HepG2 (cell line): ENCODE data around the gene CDYL. TPM values are rescaled to one million over a fixed set of nuclear protein-coding genes. Genes with fewer than 3 reads are reported as not detected.

ENCODE experiments used
- ATAC-seq: fragments of 200-7000 bp; cut with Tn5 transposase; 3 replicates; pipeline ENCODE4 v1.9.1; 2020; ENCODE audit warnings: mild to moderate bottlenecking, moderate library complexity
- BruUV-seq: library from RNA; stranded (reverse); fragments of 400-500 nt; replicated peaks from 2 replicates; lab custom pipeline; 2021; lab: Mats Ljungman, UMichigan
- CTCF ChIA-PET: fragments of 300-600 bp; formaldehyde crosslinking; extraction: SDS; loops from one replicate; lab custom pipeline; 2021; ENCODE audit warnings: low total read pairs, inconsistent platforms, low intra/inter-chr PET ratio; lab: Yijun Ruan, JAX
- POLR2A ChIA-PET: fragments of 350-600 bp; sonication (Branson Sonifier 250); formaldehyde crosslinking; loops from one replicate; lab custom pipeline; 2020; ENCODE audit warnings: antibody characterized with exemption, inconsistent platforms; lab: Yijun Ruan, JAX
- DNase-seq: peaks from one replicate; pipeline ENCODE4 v3.0.0-alpha.2; 2015; ENCODE audit warnings: low spot score
- FAIRE-seq: peaks from 3 replicates; lab custom pipeline; 2011; peaks lifted over from hg19 to GRCh38; lab: Jason Lieb, UNC
- H2AFZ ChIP-seq: one replicate; pipeline ENCODE4 v1.6.1; 2011; ENCODE audit warnings: low read length, inconsistent platforms
- H3K27ac ChIP-seq: fragments of 300-600 bp; 3 replicates; pipeline ENCODE4 v1.8.0; 2011; ENCODE audit warnings: mixed run types, mild to moderate bottlenecking, mixed read lengths, low read length, inconsistent platforms; ENCODE audit not compliant: insufficient read depth; ENCODE audit errors: extremely low read length
- H3K27me3 ChIP-seq, 2 experiments: fragments of 200-600 bp in 1 of 2; 2 replicates in 1 of 2; 3 replicates in 1 of 2; pipeline versions ENCODE4 v1.6.0 to v1.8.0; 2011; ENCODE audit warnings: low read length in 2 of 2, mild to moderate bottlenecking in 2 of 2, moderate library complexity in 2 of 2, inconsistent platforms in 1 of 2; ENCODE audit not compliant: insufficient read depth in 2 of 2, control insufficient read depth in 1 of 2
- H3K36me3 ChIP-seq, 2 experiments: fragments of 200-600 bp in 1 of 2; replicated peaks in 1 of 2; 2 replicates in 1 of 2; 3 replicates in 1 of 2; pipeline versions ENCODE4 v1.5.1 to v1.8.0; 2011; ENCODE audit warnings: low read length in 2 of 2, inconsistent platforms in 1 of 2; ENCODE audit not compliant: insufficient read depth in 2 of 2, control insufficient read depth in 1 of 2
- H3K4me1 ChIP-seq: 2 replicates; pipeline ENCODE4 v1.5.1; 2012; ENCODE audit warnings: low read length, inconsistent platforms; ENCODE audit not compliant: insufficient read depth
- H3K4me2 ChIP-seq: 2 replicates; pipeline ENCODE4 v1.6.0; 2011; ENCODE audit warnings: low read depth, low read length, inconsistent platforms
- H3K4me3 ChIP-seq, 3 experiments: fragments of 200-600 bp in 1 of 3; sonication (generic), shearing (Covaris generic) in 1 of 3; replicated peaks in 1 of 3; 2 replicates each; pipeline ENCODE4 v1.5.1; 2011 to 2016; ENCODE audit warnings: low read length in 3 of 3, inconsistent platforms in 2 of 3, low read depth in 2 of 3, mild to moderate bottlenecking in 2 of 3, control low read depth in 1 of 3, mixed read lengths in 1 of 3; ENCODE audit not compliant: insufficient read depth in 1 of 3
- H3K79me2 ChIP-seq: one replicate; pipeline ENCODE4 v1.6.1; 2011; ENCODE audit warnings: low read length, inconsistent platforms; ENCODE audit not compliant: insufficient read depth
- H3K9ac ChIP-seq: 2 replicates; pipeline ENCODE4 v1.6.0; 2011; ENCODE audit warnings: mild to moderate bottlenecking, low read depth, low read length, inconsistent platforms; ENCODE audit not compliant: insufficient read depth
- H3K9me3 ChIP-seq: 2 replicates; pipeline ENCODE4 v1.5.1; 2012; ENCODE audit warnings: mild to moderate bottlenecking, low read length
- H4K20me1 ChIP-seq: 2 replicates; pipeline ENCODE4 v1.6.0; 2011; ENCODE audit warnings: inconsistent platforms, mild to moderate bottlenecking, low read length, moderate library complexity; ENCODE audit not compliant: insufficient read depth
- FOXK2 ChIP-seq: fragments of 450-650 bp; IDR thresholded peaks from 2 replicates; pipeline ENCODE4 v1.6.1; 2016
- RNF219 ChIP-seq: sonication (generic); formaldehyde crosslinking; IDR thresholded peaks from 2 replicates; pipeline ENCODE4 v1.5.0; 2020; ENCODE audit warnings: mild to moderate bottlenecking, missing genetic modification reagents
- TAF1 ChIP-seq: sonication (generic); formaldehyde crosslinking; IDR thresholded peaks from 2 replicates; pipeline ENCODE4 v1.4.0; 2020; ENCODE audit warnings: missing genetic modification reagents
- ZNF710 ChIP-seq: sonication (generic); formaldehyde crosslinking; IDR thresholded peaks from 2 replicates; pipeline ENCODE4 v1.5.0; 2020; ENCODE audit warnings: mild to moderate bottlenecking, missing genetic modification reagents, borderline replicate concordance
- WGBS: methylation state at CpG from one replicate; pipeline ENCODE4 v1.1.6; 2017; ENCODE audit warnings: low lambda C conversion rate; 5-methylcytosine and 5-hydroxymethylcytosine counted together
- in situ Hi-C: cut with HindIII; loops from 2 replicates; pipeline ENCODE4 v1.10.0; 2017; ENCODE audit warnings: low pct_unique_long_range_greater_than_20kb; ENCODE audit not compliant: extremely low pct_ligation_motif_present
- intact Hi-C: fragments of 100-400 bp; cut with micrococcal nuclease; formaldehyde crosslinking; loops from one replicate; pipeline ENCODE4 v1.10.0; 2022; ENCODE audit not compliant: unreplicated experiment
- polyA plus RNA-seq, 8 experiments: library from polyadenylated mRNA; depleted of rRNA in 3 of 8; stranded (reverse) in 7 of 8; unstranded in 1 of 8; fragments of >200 nt; fragmentation: Illumina TruSeq in 4 of 8; extraction: Trizol in 4 of 8; gene quantifications; 2 replicates each; pipeline versions ENCODE4 v1.2.1 to v1.2.3, GENCODE V29; 2011 to 2016; ENCODE audit warnings: low read depth in 4 of 8, missing spikeins in 1 of 8, mixed read lengths in 1 of 8; ENCODE audit not compliant: insufficient read depth in 1 of 8
- total RNA-seq, 5 experiments: library from RNA; depleted of rRNA; stranded (reverse); fragments of >200 nt; fragmentation: Illumina TruSeq; extraction: Trizol; gene quantifications; 2 replicates each; pipeline ENCODE4 v1.2.3, GENCODE V29; 2016; ENCODE audit warnings: low read depth in 1 of 5

CDYL gene
- total and polyA plus RNA-seq, 2 of the 13 experiments (the other 11 are each of a cell fraction or from before 2014, with no cell fraction given) = 22.8 to 105 TPM

- no peak for TF ChIP-seq ZNF710 (CRISPR knock-in tag)
- TF ChIP-seq, all 625 proteins: peak for 0
These were observed 80.6 kb downstream of the CDYL start (continued) for GRCh38 chr6:4856785-4857184.

GRCh38 chr6:4858194-4859015, 82.2 kb downstream of the CDYL start:
- TF ChIP-seq RNF219 (CRISPR knock-in tag) (no peak), FOXK2 (no peak), TAF1 (CRISPR knock-in tag) (no peak)
- H3K9me3 ChIP-seq = no peaks in the 10 kb centered on the region
- no TSS peak for BruUV-seq
- ChIA-PET CTCF (no interaction called here), POLR2A (no interaction called here)
- no peak overlapping the region for H3K4me3 ChIP-seq
- H3K36me3 ChIP-seq = no peaks in the 10 kb centered on the region
- H4K20me1 ChIP-seq = peaks cover 12% of the 10 kb centered on the region; the same call in 1 of the 2 replicates
- H3K4me1 ChIP-seq = peaks cover 12% of the 10 kb centered on the region
- no peak overlapping the region for H3K4me2 ChIP-seq
- DNase-seq (no peak), FAIRE-seq (no peak), ATAC-seq (no peak)
- in situ Hi-C loops = no loop called here
- H3K79me2 ChIP-seq = peaks cover 17% of the 10 kb centered on the region
- no peak overlapping the region for H3K9ac ChIP-seq
- WGBS = 95% methylated on average over 8 of the region's 8 CpGs
- intact Hi-C loops = no loop called here
- no peaks in the 10 kb centered on the region for H3K27me3 ChIP-seq
- no peak overlapping the region for H2AFZ ChIP-seq
- no peak overlapping the region for H3K27ac ChIP-seq
